H9 (cell line): ENCODE measurements around the gene FBN1. TPM values are rescaled to one million over a fixed set of nuclear protein-coding genes. Genes with fewer than 3 reads are reported as not detected.
A peak's percentile ranks its signal among the peaks of the same experiment; 100 is the strongest.

ENCODE experiments used
- DNase-seq: peaks from one replicate; pipeline ENCODE4 v3.0.0-alpha.2; 2017
- H2AFZ ChIP-seq: one replicate; pipeline ENCODE4 v1.6.1; 2013; ENCODE audit warnings: mild to moderate bottlenecking, low read length, control low read depth, moderate library complexity
- H2AK5ac ChIP-seq: 2 replicates; pipeline ENCODE4 v1.6.1; 2013; ENCODE audit warnings: low read length, control low read depth, mixed read lengths; ENCODE audit not compliant: insufficient read length
- H2BK120ac ChIP-seq: one replicate; pipeline ENCODE4 v1.6.1; 2013; ENCODE audit warnings: low read depth, mild to moderate bottlenecking, low read length, control low read depth, inconsistent platforms; ENCODE audit not compliant: poor library complexity, severe bottlenecking
- H2BK12ac ChIP-seq: 2 replicates; pipeline ENCODE4 v1.6.1; 2013; ENCODE audit warnings: low read length, control low read depth, mixed read lengths, low read depth; ENCODE audit not compliant: insufficient read length
- H2BK15ac ChIP-seq: 2 replicates; pipeline ENCODE4 v1.6.1; 2013; ENCODE audit warnings: low read depth, low read length, control low read depth
- H2BK20ac ChIP-seq: one replicate; pipeline ENCODE4 v1.6.1; 2013; ENCODE audit warnings: low read depth, mild to moderate bottlenecking, low read length, control low read depth, inconsistent platforms; ENCODE audit not compliant: poor library complexity, severe bottlenecking
- H2BK5ac ChIP-seq: 2 replicates; pipeline ENCODE4 v1.6.1; 2013; ENCODE audit warnings: low read length, control low read depth, mixed read lengths; ENCODE audit not compliant: insufficient read length
- H3K14ac ChIP-seq: 2 replicates; pipeline ENCODE4 v1.6.1; 2013; ENCODE audit warnings: low read length, control low read depth; ENCODE audit not compliant: insufficient read depth
- H3K18ac ChIP-seq: 2 replicates; pipeline ENCODE4 v1.6.1; 2013; ENCODE audit warnings: low read depth, mild to moderate bottlenecking, mixed read lengths, low read length, control low read depth; ENCODE audit not compliant: insufficient read length
- H3K23ac ChIP-seq: 2 replicates; pipeline ENCODE4 v1.6.1; 2013; ENCODE audit warnings: low read length, control low read depth, mixed read lengths, low read depth; ENCODE audit not compliant: insufficient read length
- H3K23me2 ChIP-seq: 2 replicates; pipeline ENCODE4 v1.6.1; 2013; ENCODE audit warnings: low read depth, mild to moderate bottlenecking, mixed read lengths, low read length, control low read depth; ENCODE audit not compliant: insufficient read length, poor library complexity, severe bottlenecking
- H3K27ac ChIP-seq: 2 replicates; pipeline ENCODE4 v1.5.1; 2013; ENCODE audit warnings: low read length, control low read depth, mixed read lengths, low read depth; ENCODE audit not compliant: insufficient read length
- H3K27me3 ChIP-seq: 2 replicates; pipeline ENCODE4 v1.6.1; 2013; ENCODE audit warnings: low read length, control low read depth, inconsistent platforms; ENCODE audit not compliant: insufficient read depth
- H3K4ac ChIP-seq: 2 replicates; pipeline ENCODE4 v1.6.1; 2013; ENCODE audit warnings: low read depth, mild to moderate bottlenecking, control low read depth, inconsistent platforms, low read length, moderate library complexity
- H3K4me1 ChIP-seq: 2 replicates; pipeline ENCODE4 v1.6.1; 2013; ENCODE audit warnings: low read length, control low read depth, inconsistent platforms; ENCODE audit not compliant: insufficient read depth
- H3K4me2 ChIP-seq: 2 replicates; pipeline ENCODE4 v1.6.1; 2013; ENCODE audit warnings: low read length, control low read depth, mixed read lengths; ENCODE audit not compliant: insufficient read length, insufficient read depth
- H3K56ac ChIP-seq: 2 replicates; pipeline ENCODE4 v1.6.1; 2013; ENCODE audit warnings: low read depth, mild to moderate bottlenecking, mixed read lengths, low read length, control low read depth; ENCODE audit not compliant: insufficient read length
- H3K79me1 ChIP-seq: 2 replicates; pipeline ENCODE4 v1.6.1; 2013; ENCODE audit warnings: low read depth, mild to moderate bottlenecking, moderate library complexity, low read length, control low read depth, inconsistent platforms; ENCODE audit not compliant: insufficient read depth, poor library complexity, severe bottlenecking
- H3K79me2 ChIP-seq: 2 replicates; pipeline ENCODE4 v1.6.1; 2013; ENCODE audit warnings: low read length, control low read depth, inconsistent platforms; ENCODE audit not compliant: insufficient read depth
- H3K9ac ChIP-seq: 2 replicates; pipeline ENCODE4 v1.6.1; 2013; ENCODE audit warnings: low read length, control low read depth, mixed read lengths; ENCODE audit not compliant: insufficient read length; ENCODE audit errors: extremely low read depth
- H3K9me3 ChIP-seq: one replicate; pipeline ENCODE4 v1.6.1; 2013; ENCODE audit warnings: low read depth, low read length, inconsistent platforms; ENCODE audit not compliant: control insufficient read depth
- H3T11ph ChIP-seq: one replicate; pipeline ENCODE4 v1.6.1; 2013; ENCODE audit warnings: mild to moderate bottlenecking, low read length, control low read depth, inconsistent platforms
- H4K20me1 ChIP-seq: one replicate; pipeline ENCODE4 v1.6.1; 2013; ENCODE audit not compliant: control insufficient read depth, insufficient read length, insufficient read depth
- H4K5ac ChIP-seq: 2 replicates; pipeline ENCODE4 v1.6.1; 2013; ENCODE audit warnings: low read depth, mild to moderate bottlenecking, mixed read lengths, low read length, control low read depth; ENCODE audit not compliant: insufficient read length
- H4K8ac ChIP-seq: replicated peaks from 2 replicates; pipeline ENCODE4 v1.6.1; 2013; ENCODE audit warnings: low read length, control low read depth, mixed read lengths, low read depth; ENCODE audit not compliant: insufficient read length
- H4K91ac ChIP-seq: 2 replicates; pipeline ENCODE4 v1.6.1; 2013; ENCODE audit warnings: low read depth, mild to moderate bottlenecking, moderate library complexity, mixed read lengths, low read length, control low read depth; ENCODE audit not compliant: insufficient read length
- H3K27ac Mint-ChIP-seq, 3 experiments: 2 replicates in 2 of 3; 3 replicates in 1 of 3; pipeline ENCODE4 v1.8.0; 2020 to 2021; ENCODE audit warnings: mixed read lengths in 3 of 3, mild to moderate bottlenecking in 1 of 3, moderate library complexity in 1 of 3
- H3K27me3 Mint-ChIP-seq: 2 replicates; pipeline ENCODE4 v1.8.0; 2021; ENCODE audit warnings: low read depth, mild to moderate bottlenecking, moderate library complexity, mixed read lengths
- H3K36me3 Mint-ChIP-seq, 3 experiments: 2 replicates in 2 of 3; 3 replicates in 1 of 3; pipeline ENCODE4 v1.8.0; 2020 to 2021; ENCODE audit warnings: low read depth in 3 of 3, mixed read lengths in 3 of 3; ENCODE audit not compliant: insufficient read depth in 1 of 3
- H3K4me1 Mint-ChIP-seq, 2 experiments: 2 replicates each; pipeline ENCODE4 v1.8.0; 2020; ENCODE audit warnings: mixed read lengths in 2 of 2
- H3K4me3 Mint-ChIP-seq, 2 experiments: 2 replicates in 1 of 2; 3 replicates in 1 of 2; pipeline ENCODE4 v1.8.0; 2020 to 2021; ENCODE audit warnings: mild to moderate bottlenecking in 2 of 2, mixed read lengths in 2 of 2, moderate library complexity in 1 of 2
- H3K9me3 Mint-ChIP-seq, 2 experiments: 2 replicates in 1 of 2; 3 replicates in 1 of 2; pipeline ENCODE4 v1.8.0; 2020; ENCODE audit warnings: mild to moderate bottlenecking in 2 of 2, mixed read lengths in 2 of 2, moderate library complexity in 1 of 2
- WGBS: extraction: QIAGEN DNeasy Blood & Tissue Kit; methylation state at CpG from one replicate; pipeline ENCODE4 v1.1.7; 2013; ENCODE audit warnings: missing lambda C conversion rate, low lambda C conversion rate, mixed read lengths; ENCODE audit not compliant: insufficient read length; ENCODE audit errors: extremely low coverage; 5-methylcytosine and 5-hydroxymethylcytosine counted together
- total RNA-seq: library from RNA; stranded (reverse); gene quantifications from 2 replicates; pipeline ENCODE4 v1.2.1, GENCODE V29; 2021
- TF ChIP-seq, protein P1 (sequence below): fragments of 200-600 bp; sonication (generic); conservative IDR thresholded peaks from 3 replicates; pipeline ENCODE4 v1.8.0; 2021; ENCODE audit warnings: antibody characterized with exemption, mild to moderate bottlenecking

FBN1 gene
- total RNA-seq, 1 experiment from 2014 or later, result 3.6 TPM

DNA sequence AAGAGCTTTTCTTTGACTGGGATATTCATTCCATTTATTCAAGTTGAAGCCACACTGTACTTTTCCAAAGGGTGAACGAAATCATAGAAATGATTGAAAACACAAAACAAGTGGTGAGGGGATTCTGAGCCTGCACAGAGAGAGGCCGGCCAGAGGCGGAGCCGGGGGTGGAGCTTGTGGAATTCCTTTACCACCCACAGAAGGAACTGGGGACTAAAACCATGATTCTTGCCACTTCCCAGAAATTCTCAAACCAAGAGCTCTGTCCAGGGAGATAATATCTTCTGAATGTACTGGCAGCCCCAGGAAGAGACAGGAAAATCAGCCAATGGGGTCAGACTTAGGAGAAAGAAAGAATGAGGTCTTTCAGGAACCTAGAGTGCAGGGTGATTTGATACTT lies 20.8 kb downstream of the FBN1 start:
- Histone ChIP-seq H2BK120ac (no peak overlapping the region), H3K4me2 (no peak overlapping the region), H3K79me2 (no peaks in the 10 kb centered on the region), H4K20me1 (no peaks in the 10 kb centered on the region), H2AFZ (no peak overlapping the region), H2AK5ac (no peak overlapping the region), H3K27ac (no peak overlapping the region), H3K4me1 (no peaks in the 10 kb centered on the region), H3K4ac (no peak overlapping the region), H4K8ac (no peak overlapping the region), H3K14ac (no peak overlapping the region), H2BK5ac (no peak overlapping the region), H3K79me1 (no peaks in the 10 kb centered on the region), H2BK12ac (no peak overlapping the region), H3K27me3 (no peaks in the 10 kb centered on the region), H3K9me3 (no peaks in the 10 kb centered on the region), H3T11ph (no peak overlapping the region), H3K18ac (no peak overlapping the region), H3K56ac (no peak overlapping the region), H2BK20ac (no peak overlapping the region), H3K9ac (no peak overlapping the region), H2BK15ac (no peak overlapping the region), H4K5ac (no peak overlapping the region), H4K91ac (no peak overlapping the region), H3K23ac (no peak overlapping the region), H3K23me2 (no peaks in the 10 kb centered on the region)
- DNase-seq, result peak; percentile 39
- Mint-ChIP-seq H3K4me3 (no peak overlapping the region), H3K4me1 (peaks cover 5 to 10% of the 10 kb centered on the region in 2 experiments), H3K27ac (peak overlapping the region in 1 of 3 experiments; percentile 28; a peak in 1 of 7 replicates), H3K27me3 (no peaks in the 10 kb centered on the region; the same call in 1 of the 2 replicates), H3K9me3 (no peaks in the 10 kb centered on the region), H3K36me3 (no peaks in the 10 kb centered on the region)
- no CpG with 5 or more reads among the region's 4 CpGs for WGBS
- TF ChIP-seq, protein P1, sequence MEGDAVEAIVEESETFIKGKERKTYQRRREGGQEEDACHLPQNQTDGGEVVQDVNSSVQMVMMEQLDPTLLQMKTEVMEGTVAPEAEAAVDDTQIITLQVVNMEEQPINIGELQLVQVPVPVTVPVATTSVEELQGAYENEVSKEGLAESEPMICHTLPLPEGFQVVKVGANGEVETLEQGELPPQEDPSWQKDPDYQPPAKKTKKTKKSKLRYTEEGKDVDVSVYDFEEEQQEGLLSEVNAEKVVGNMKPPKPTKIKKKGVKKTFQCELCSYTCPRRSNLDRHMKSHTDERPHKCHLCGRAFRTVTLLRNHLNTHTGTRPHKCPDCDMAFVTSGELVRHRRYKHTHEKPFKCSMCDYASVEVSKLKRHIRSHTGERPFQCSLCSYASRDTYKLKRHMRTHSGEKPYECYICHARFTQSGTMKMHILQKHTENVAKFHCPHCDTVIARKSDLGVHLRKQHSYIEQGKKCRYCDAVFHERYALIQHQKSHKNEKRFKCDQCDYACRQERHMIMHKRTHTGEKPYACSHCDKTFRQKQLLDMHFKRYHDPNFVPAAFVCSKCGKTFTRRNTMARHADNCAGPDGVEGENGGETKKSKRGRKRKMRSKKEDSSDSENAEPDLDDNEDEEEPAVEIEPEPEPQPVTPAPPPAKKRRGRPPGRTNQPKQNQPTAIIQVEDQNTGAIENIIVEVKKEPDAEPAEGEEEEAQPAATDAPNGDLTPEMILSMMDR, result no peak
